Peyer's patch (tissue), 4 donors: ENCODE results near the gene ARHGAP12. TPM values are rescaled to one million over a fixed set of nuclear protein-coding genes. Genes with fewer than 3 reads are reported as not detected.

Source experiments
- DNase-seq, 3 donors: peaks; one replicate each; pipeline ENCODE4 v3.0.0-alpha.2; 2017 to 2019
- H3K27ac ChIP-seq, 4 donors: fragments of 200-600 bp; sonication (generic); one replicate each; pipeline ENCODE4 v1.5.1; 2016 to 2019
- H3K27me3 ChIP-seq, 2 donors: fragments of 200-600 bp; sonication (generic); one replicate each; pipeline ENCODE4 v1.5.1; 2019
- H3K36me3 ChIP-seq, 3 donors: fragments of 200-600 bp; sonication (generic); one replicate each; pipeline ENCODE4 v1.5.1; 2016 to 2019
- H3K4me1 ChIP-seq, 4 donors: fragments of 200-600 bp; sonication (generic); one replicate each; pipeline ENCODE4 v1.5.1; 2016 to 2019
- H3K4me3 ChIP-seq, 4 donors: fragments of 200-600 bp; sonication (generic); 1 replicate in 3 of 4; 2 replicates in 1 of 4; pipeline ENCODE4 v1.5.1; 2016 to 2019; ENCODE audit warnings: mild to moderate bottlenecking in 1 of 4
- H3K9me3 ChIP-seq, 4 donors: fragments of 200-600 bp; sonication (generic); one replicate each; pipeline ENCODE4 v1.5.1; 2016 to 2019; ENCODE audit warnings: mild to moderate bottlenecking in 1 of 4
- POLR2A ChIP-seq, 2 donors: fragments of 450-650 bp; IDR thresholded peaks; one replicate each; pipeline ENCODE4 v1.5.1; 2017; ENCODE audit warnings: antibody characterized with exemption in 2 of 2, mild to moderate bottlenecking in 2 of 2, moderate library complexity in 2 of 2
- total RNA-seq, 4 donors: library from RNA; depleted of rRNA; stranded (reverse); fragments of >200 nt; gene quantifications; one replicate each; pipeline ENCODE4 v1.1.0, GENCODE V29; 2016
- TF ChIP-seq, protein P1 (sequence below), 6 experiments: fragments of 450-650 bp in 4 of 6; fragments of 200-600 bp in 2 of 6; sonication (generic) in 1 of 6; IDR thresholded peaks; one replicate each; pipeline ENCODE4 v1.5.1; 2017 to 2019; ENCODE audit warnings: antibody characterized with exemption in 6 of 6, mild to moderate bottlenecking in 3 of 6, moderate library complexity in 1 of 6

Gene ARHGAP12
- total RNA-seq, 4 donors from 2014 or later: 46.7 to 56.9 (median 52.4) TPM

DNA sequence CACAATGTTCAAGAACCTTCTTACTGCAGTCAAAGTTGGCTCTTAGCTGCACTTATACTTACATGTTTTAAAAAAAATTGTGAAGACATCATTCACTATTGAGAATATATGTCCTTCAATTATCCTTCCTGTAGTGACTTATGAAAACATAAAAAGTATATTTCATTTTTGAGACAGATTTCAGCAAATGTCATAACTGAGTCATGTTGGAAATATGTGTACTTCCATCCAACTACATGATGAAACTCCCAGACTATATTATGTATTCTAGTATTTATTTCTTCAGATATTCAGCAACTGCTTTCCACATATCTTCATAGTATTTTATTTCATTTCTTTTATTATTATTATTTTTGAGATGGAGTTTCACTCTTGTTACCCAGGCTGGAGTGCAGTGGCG is 160.2 kb downstream of the ARHGAP12 start:
- H3K4me1 ChIP-seq: no peaks in the 10 kb centered on the region
- no peaks in the 10 kb centered on the region for H3K36me3 ChIP-seq
- no peak for TF ChIP-seq POLR2A (IDR thresholded peaks at IDR 0.05)
- TF ChIP-seq, protein P1, sequence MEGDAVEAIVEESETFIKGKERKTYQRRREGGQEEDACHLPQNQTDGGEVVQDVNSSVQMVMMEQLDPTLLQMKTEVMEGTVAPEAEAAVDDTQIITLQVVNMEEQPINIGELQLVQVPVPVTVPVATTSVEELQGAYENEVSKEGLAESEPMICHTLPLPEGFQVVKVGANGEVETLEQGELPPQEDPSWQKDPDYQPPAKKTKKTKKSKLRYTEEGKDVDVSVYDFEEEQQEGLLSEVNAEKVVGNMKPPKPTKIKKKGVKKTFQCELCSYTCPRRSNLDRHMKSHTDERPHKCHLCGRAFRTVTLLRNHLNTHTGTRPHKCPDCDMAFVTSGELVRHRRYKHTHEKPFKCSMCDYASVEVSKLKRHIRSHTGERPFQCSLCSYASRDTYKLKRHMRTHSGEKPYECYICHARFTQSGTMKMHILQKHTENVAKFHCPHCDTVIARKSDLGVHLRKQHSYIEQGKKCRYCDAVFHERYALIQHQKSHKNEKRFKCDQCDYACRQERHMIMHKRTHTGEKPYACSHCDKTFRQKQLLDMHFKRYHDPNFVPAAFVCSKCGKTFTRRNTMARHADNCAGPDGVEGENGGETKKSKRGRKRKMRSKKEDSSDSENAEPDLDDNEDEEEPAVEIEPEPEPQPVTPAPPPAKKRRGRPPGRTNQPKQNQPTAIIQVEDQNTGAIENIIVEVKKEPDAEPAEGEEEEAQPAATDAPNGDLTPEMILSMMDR (IDR thresholded peaks at IDR 0.05): no peak
- H3K9me3 ChIP-seq: no peaks in the 10 kb centered on the region
- no peak overlapping the region for H3K27ac ChIP-seq
- no peak for DNase-seq
- no peak overlapping the region for H3K4me3 ChIP-seq
- H3K27me3 ChIP-seq: no peaks in the 10 kb centered on the region

DNA sequence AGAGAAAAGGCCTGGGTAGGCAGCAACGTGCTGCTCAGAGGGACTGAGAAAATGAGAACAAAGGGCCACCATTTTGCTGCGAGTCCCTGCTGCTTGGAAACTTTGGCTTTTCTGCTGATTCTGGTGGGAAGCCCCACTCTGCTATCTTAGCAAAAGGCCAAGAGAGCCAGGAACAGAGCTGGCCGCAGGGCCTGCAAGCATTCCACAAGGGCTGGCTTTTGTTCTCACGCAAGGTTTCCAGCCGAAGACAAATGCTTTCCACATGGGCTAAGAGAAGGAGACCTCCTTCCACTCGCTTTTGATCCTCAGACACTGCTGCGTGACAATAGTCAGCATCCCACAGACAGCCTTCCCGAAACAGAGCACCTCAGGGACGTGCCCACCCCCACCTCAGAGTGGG is 163.1 kb downstream of the ARHGAP12 start:
- TF ChIP-seq POLR2A (IDR thresholded peaks at IDR 0.05): no peak
- TF ChIP-seq, protein P1 (IDR thresholded peaks at IDR 0.05): no peak
- H3K9me3 ChIP-seq: no peaks in the 10 kb centered on the region
- no peak overlapping the region for H3K27ac ChIP-seq
- H3K4me1 ChIP-seq: peaks cover 0 to 5% (median 0%) of the 10 kb centered on the region in 4 donors
- no peak overlapping the region for H3K4me3 ChIP-seq
- no peak for DNase-seq
- H3K27me3 ChIP-seq: no peaks in the 10 kb centered on the region
- H3K36me3 ChIP-seq: no peaks in the 10 kb centered on the region

- TF ChIP-seq, protein P1 (IDR thresholded peaks at IDR 0.05): no peak
- no peak for TF ChIP-seq POLR2A (IDR thresholded peaks at IDR 0.05)
- no peak overlapping the region for H3K27ac ChIP-seq
Measured at GRCh38 chr10:31762316-31762715, 166.3 kb downstream of the ARHGAP12 start.

GRCh38 chr10:31761156-31761555 is 167.5 kb downstream of the ARHGAP12 start:
- no peak for TF ChIP-seq POLR2A (IDR thresholded peaks at IDR 0.05)
- TF ChIP-seq, protein P1 (IDR thresholded peaks at IDR 0.05): no peak
- no peak for DNase-seq
- Histone ChIP-seq H3K4me3 (no peak overlapping the region), H3K4me1 (peaks cover 0 to 11% (median 0%) of the 10 kb centered on the region in 4 donors), H3K36me3 (no peaks in the 10 kb centered on the region), H3K27ac (peak overlapping the region in 2 of 4 donors; percentile 95 to 99), H3K27me3 (no peaks in the 10 kb centered on the region), H3K9me3 (no peaks in the 10 kb centered on the region)

More at GRCh38 chr10:31762316-31762715, 166.3 kb downstream of the ARHGAP12 start:
- Histone ChIP-seq H3K4me3 (no peak overlapping the region), H3K4me1 (peaks cover 0 to 8% (median 0%) of the 10 kb centered on the region in 4 donors), H3K27me3 (no peaks in the 10 kb centered on the region), H3K9me3 (no peaks in the 10 kb centered on the region), H3K36me3 (no peaks in the 10 kb centered on the region)
- DNase-seq: no peak

DNA sequence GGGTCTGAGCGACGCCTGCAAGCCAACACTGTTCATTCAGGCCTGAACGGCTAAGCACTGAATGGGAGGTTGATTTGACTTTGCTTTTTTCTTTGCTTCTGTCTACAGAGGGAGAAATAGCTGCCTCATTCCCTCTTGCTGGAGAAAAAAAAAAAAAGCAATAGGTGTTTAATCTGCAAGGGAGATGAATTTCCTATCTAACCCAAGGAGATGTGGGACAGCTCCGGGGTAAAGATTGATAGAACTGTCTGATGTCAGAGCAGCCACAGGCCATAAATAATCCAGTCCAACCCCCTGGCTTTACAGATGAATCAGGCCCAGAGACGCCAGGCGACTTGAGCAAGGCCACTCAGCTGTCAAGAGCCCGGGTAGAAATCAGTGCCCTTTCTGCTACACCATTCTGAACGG is 168.0 kb downstream of the ARHGAP12 start:
- Histone ChIP-seq H3K36me3 (no peaks in the 10 kb centered on the region), H3K4me3 (peak overlapping the region; percentile 47 to 99 (median 74)), H3K27ac (peak overlapping the region; percentile 85 to 99 (median 92)), H3K4me1 (peaks cover 0 to 11% (median 0%) of the 10 kb centered on the region in 4 donors), H3K9me3 (no peaks in the 10 kb centered on the region), H3K27me3 (no peaks in the 10 kb centered on the region)
- DNase-seq: no peak
- TF ChIP-seq, protein P1 (IDR thresholded peaks at IDR 0.05): no peak
- no peak for TF ChIP-seq POLR2A (IDR thresholded peaks at IDR 0.05)
